GM18870 (cell line): ENCODE measurements around the gene NUAK2.

Experiments
- ATAC-seq: cut with Tn5 transposase; IDR thresholded peaks from one replicate; pipeline ENCODE4 v1.9.1; 2021; ENCODE audit warnings: moderate library complexity; ENCODE audit not compliant: unreplicated experiment

The NUAK2 gene

DNA sequence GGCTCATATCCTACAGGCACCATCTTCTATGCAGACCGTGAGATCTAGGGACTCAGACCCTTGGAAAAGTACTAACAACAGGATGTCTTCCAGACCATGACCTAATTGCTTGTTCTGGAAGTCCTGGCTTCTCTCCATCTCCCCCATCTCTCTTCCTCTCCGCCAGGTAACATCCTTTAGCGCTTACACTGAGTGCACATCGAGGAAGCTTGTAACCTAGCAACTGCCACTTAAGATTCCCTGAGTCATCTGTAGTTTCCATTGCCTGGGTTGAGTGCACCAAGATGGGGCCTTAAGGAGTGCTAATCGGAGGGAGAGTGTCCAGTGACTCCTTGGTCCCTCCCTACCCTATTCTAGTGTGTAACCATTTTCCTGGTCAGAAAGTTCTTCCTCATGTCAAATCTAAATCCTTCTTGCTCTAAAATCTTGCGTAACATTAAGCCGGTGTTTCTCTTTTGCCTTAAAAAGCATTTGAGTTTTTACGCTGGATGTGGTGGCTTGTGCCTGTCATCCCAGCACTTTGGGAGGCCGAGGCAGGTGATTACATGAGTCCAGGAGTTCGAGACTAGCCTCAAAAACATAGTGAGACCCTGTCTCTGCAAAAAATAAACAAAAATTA, 25.5 kb upstream of the NUAK2 start:
- ATAC-seq, result no peak

GRCh38 chr1:205345761-205346160, 24.2 kb upstream of the NUAK2 start:
- ATAC-seq, result no peak

GRCh38 chr1:205344066-205344928, 22.8 kb upstream of the NUAK2 start:
- ATAC-seq, result no peak

GRCh38 chr1:205343431-205344065, 22.0 kb upstream of the NUAK2 start:
- no peak for ATAC-seq

DNA sequence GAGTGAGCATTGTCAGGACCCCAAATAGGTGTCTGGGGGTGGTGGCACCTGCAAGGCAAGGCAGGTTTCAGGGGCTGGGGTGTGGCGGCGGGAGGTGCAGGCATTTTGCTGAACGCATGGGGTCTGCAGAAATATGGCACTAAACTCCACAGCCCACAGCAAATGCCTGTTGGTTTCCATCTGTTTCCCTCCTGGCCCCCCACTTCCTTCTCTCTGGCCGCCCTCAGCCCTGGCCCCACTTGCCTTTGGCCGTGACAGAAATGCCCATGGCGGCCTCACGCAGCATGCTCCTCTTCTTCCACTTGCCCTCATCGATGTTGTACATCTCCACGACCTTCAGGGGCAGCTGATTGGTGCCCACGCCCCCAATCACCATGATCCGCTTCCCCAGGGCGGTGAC, 21.4 kb upstream of the NUAK2 start:
- no peak for ATAC-seq

DNA sequence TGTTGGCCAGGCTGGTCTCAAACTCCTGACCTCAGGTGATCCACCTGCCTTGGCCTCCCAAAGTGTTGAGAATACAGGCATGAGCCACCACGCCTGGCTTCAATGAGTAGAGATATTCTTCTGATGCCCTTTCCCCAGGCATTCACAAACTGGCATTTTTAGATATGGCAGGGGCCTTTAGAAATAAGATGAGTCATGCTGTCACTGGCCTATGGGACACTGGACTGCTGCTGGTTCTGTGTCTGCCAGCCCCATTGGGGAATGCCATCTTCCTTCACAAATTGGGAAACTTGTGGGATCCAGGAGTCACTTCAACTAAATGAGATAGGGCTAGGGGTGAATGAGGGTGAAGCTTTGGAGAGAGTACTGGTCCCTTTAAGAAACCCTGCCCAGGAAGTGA, 19.1 kb upstream of the NUAK2 start:
- ATAC-seq, result no peak

DNA sequence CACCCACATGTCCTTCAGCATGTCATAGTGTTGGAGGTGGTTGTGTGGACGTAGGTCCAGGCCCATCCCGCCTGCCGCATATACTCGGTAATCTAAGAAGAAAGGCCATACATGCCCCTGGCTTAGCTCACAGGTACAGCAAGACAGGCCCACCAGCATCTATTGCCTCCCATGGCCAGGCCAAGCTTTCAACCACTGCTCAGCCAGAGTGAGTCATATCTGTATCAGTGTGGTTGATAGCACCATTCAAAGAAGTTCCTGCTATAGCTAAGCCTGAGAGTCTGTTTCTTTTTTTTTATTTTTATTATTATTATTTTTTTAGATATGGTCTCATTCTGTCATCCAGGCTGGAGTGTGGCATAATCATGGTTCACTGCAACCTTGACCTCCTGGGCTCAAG, 18.2 kb upstream of the NUAK2 start:
- ATAC-seq, result no peak

DNA sequence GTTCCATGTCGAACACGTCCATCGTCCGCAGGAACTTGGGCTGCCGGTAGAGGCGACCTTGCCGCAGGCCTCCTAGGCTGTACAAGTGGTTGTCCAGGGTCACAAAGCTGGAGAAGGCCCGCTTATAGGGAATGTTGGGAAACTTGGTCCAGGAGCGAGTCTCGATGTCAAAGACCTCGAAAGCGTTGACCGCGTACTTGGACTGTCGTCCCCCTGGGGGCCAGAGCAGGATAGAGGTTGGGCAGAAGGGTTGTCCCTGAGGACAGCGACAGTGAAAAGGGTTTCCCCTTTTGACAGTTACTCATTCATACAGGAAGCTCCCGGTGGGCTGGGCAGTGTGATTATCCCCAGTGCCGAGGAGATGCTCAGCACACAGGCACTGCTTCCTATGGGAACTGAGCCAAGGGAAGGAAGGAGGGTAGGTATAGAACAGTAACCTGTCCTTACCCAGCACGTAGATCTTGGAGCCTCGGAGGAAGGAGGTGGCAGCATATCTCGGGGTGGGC, 17.7 kb upstream of the NUAK2 start:
- no peak for ATAC-seq

DNA sequence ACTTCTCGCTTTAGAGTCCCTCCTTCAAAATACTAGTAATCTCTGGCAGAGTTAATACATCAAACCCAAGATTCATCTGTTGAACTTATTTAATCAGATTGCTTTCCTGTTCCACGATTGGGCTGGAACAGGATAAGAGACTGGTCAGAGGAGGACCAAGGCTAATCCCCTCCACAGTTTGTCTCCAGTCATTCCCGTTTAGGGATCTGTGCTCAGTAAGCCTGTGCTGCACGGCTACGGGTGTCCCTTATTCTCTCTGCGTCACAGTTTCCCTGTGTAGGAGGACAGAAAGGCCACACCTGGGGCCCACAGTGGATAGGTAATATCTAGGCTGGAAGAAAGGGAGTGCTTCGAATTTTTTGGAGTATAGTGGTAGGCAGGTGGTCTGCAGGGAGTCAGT, 16.5 kb upstream of the NUAK2 start:
- no peak for ATAC-seq

GRCh38 chr1:205337481-205337880, 15.9 kb upstream of the NUAK2 start:
- no peak for ATAC-seq

GRCh38 chr1:205335692-205336091, 14.1 kb upstream of the NUAK2 start:
- no peak for ATAC-seq

- ATAC-seq, result no peak
Observed at GRCh38 chr1:205332015-205332791, 10.7 kb upstream of the NUAK2 start.

GRCh38 chr1:205330150-205330549, 8.6 kb upstream of the NUAK2 start:
- ATAC-seq, result no peak

DNA sequence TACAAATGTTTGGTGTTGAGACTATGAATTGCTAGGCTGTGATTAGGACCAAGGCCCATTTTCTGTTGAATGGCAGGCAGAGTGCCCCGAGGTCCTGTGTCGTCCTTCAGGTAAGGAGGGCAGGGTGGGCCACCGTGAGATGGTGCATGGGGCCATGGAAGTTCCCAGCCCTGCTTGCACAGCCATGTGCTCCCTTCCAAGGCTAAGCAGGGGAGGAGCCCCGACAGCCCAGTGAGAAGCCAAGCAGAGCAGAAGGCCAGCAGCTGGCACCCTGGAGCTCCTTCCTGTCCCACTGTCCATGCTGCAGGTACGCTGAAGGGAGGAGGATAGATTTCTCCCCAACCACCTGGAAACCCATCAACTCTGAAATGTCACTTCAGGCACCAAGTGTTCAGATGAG, 8.2 kb upstream of the NUAK2 start:
- no peak for ATAC-seq

DNA sequence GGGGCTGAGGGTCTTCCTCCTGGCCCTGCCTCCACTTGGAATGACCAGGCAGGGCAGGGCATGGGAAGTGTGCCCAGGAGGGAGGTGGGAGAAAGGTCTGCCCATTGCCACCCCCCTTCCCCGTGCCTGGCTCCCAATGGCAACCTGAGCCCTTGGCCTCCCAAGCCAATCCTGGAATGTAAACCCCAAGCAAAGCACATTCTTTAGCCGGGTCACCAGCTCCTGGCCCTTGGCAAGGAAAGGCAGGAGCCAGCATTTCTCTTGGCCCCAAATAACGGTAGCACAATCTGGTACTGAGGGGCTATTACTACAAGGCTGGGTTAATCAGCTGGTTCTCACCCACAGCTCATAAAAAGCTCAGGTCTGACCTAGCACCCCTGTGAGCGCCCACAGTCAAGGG, 6.9 kb upstream of the NUAK2 start:
- ATAC-seq, result no peak

GRCh38 chr1:205326812-205327466, 5.4 kb upstream of the NUAK2 start:
- ATAC-seq, result no peak

- no peak for ATAC-seq
Observed at GRCh38 chr1:205325334-205325884, 3.9 kb upstream of the NUAK2 start.

- no peak for ATAC-seq
Observed at GRCh38 chr1:205324781-205325180, 3.2 kb upstream of the NUAK2 start.

DNA sequence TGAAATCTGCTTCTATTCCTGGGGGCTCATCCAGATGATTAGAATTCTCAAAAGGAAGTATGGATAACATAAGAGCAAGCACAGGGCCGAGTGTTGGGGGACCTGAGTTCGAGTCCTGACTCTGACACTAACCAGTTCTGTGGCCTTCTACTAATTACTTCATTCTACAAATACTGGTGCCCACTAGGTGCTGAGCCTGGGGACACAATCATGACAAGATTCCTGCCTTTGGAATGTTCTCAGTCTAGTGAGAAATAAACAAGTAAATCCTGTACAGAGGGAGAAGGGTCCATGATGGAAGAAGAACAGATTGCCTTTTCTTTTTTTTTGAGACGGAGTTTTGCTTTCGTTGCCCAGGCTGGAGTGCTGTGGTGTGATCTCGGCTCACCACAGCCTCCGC, 2.2 kb upstream of the NUAK2 start:
- ATAC-seq, result no peak

- ATAC-seq, result no peak
Observed at GRCh38 chr1:205321959-205322283, 376 bp upstream of the NUAK2 start.
